ENCODE data around the gene TOP3A. TPM values are rescaled to one million over a fixed set of nuclear protein-coding genes. Genes with fewer than 3 reads are reported as not detected.

TOP3A gene
- total RNA-seq, 1 experiment from 2014 or later: 48.8 TPM

DNA sequence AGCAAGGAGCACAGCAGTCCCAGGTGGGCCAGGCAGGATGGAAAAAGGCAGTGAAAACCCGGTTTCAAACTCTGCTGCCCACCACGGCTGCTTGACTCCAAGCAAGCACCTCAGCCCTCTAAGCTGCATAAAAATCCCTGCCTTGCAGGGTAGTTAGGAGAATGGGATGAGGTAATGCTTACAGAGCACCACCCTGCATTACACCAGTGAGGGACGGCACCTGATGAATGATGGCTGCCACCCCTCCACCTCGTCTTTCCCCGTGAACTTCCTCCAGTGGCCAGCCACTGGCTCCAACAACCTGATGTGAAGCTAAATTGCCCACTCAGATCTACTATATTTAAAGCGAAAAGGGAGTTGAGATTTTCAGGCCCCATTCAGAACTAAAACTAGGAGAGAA is 33.0 kb downstream of the TOP3A start:
- H3K9me3 ChIP-seq (ENCODE audit: control insufficient read depth in 1 of 2, insufficient read depth in 1 of 2, low read depth in 1 of 2, low read length in 2 of 2): no peaks in the 10 kb centered on the region
- intact Hi-C loops (cut with micrococcal nuclease): no loop called here
- H3K36me3 ChIP-seq (ENCODE audit: control insufficient read depth in 1 of 2, insufficient read depth in 2 of 2, low read length in 2 of 2): peaks cover 54 to 67% of the 10 kb centered on the region in 2 experiments
- no peaks in the 10 kb centered on the region for H3K9me2 ChIP-seq (ENCODE audit: insufficient read depth)
- H3K27me3 ChIP-seq (ENCODE audit: insufficient read depth, low read length): no peaks in the 10 kb centered on the region
- BruUV-seq (replicated peaks): no TSS peak
- no peak overlapping the region for H2AFZ ChIP-seq (ENCODE audit: low read depth, low read length, poor library complexity, severe bottlenecking)
- H4K20me1 ChIP-seq (ENCODE audit: insufficient read depth): peaks cover 3% of the 10 kb centered on the region; the same call in 1 of the 2 replicates
- H3K4me1 ChIP-seq (ENCODE audit: control insufficient read depth in 1 of 2, insufficient read depth in 2 of 2, low read length in 2 of 2): peaks cover 0 to 6% of the 10 kb centered on the region in 2 experiments; a peak in 1 of 4 replicates
- H3K9ac ChIP-seq (ENCODE audit: low read length): no peak overlapping the region
- no peak overlapping the region for H3K4me2 ChIP-seq (ENCODE audit: low read length)
- no peak for TF ChIP-seq SRF (IDR thresholded peaks at IDR 0.05; ENCODE audit: low read depth)
- TF ChIP-seq TCF7L2 (IDR thresholded peaks at IDR 0.05; ENCODE audit: borderline replicate concordance, extremely low read depth, insufficient read depth, insufficient read length): no peak
- TF ChIP-seq POLR2AphosphoS5 (IDR thresholded peaks at IDR 0.05; ENCODE audit: low read depth, low read length): no peak
- TF ChIP-seq SP1 (IDR thresholded peaks at IDR 0.05; ENCODE audit: low read depth): no peak
- no peak for TF ChIP-seq ZFX (IDR thresholded peaks at IDR 0.05)
- no peak for TF ChIP-seq CTCF (IDR thresholded peaks at IDR 0.05 in 2 of 3, conservative IDR thresholded peaks at IDR 0.05 in 1 of 3; ENCODE audit: borderline replicate concordance in 1 of 3, insufficient read depth in 1 of 3, low read depth in 2 of 3, low read length in 2 of 3)
- TF ChIP-seq ATF3 (IDR thresholded peaks at IDR 0.05): no peak
- TF ChIP-seq FOSL1 (IDR thresholded peaks at IDR 0.05; ENCODE audit: low read depth): no peak
- no peak for TF ChIP-seq RAD21 (IDR thresholded peaks at IDR 0.05; ENCODE audit: low read depth)
- no peak for TF ChIP-seq YY1 (IDR thresholded peaks at IDR 0.05; ENCODE audit: extremely low read depth, insufficient replicate concordance, low read depth, low read length)
- TF ChIP-seq JUND (IDR thresholded peaks at IDR 0.05): no peak
- TF ChIP-seq MAX (IDR thresholded peaks at IDR 0.05): no peak
- TF ChIP-seq REST (IDR thresholded peaks at IDR 0.05; ENCODE audit: low read depth): no peak
- TF ChIP-seq EZH2phosphoT487 (IDR thresholded peaks at IDR 0.05; ENCODE audit: borderline replicate concordance): no peak
- TF ChIP-seq CEBPB (IDR thresholded peaks at IDR 0.05; ENCODE audit: low read depth): no peak
- TF ChIP-seq SIN3A (IDR thresholded peaks at IDR 0.05; ENCODE audit: low read depth): no peak
- no peak for TF ChIP-seq ELF1 (IDR thresholded peaks at IDR 0.05; ENCODE audit: borderline replicate concordance, low read depth)
- TF ChIP-seq, protein P1, sequence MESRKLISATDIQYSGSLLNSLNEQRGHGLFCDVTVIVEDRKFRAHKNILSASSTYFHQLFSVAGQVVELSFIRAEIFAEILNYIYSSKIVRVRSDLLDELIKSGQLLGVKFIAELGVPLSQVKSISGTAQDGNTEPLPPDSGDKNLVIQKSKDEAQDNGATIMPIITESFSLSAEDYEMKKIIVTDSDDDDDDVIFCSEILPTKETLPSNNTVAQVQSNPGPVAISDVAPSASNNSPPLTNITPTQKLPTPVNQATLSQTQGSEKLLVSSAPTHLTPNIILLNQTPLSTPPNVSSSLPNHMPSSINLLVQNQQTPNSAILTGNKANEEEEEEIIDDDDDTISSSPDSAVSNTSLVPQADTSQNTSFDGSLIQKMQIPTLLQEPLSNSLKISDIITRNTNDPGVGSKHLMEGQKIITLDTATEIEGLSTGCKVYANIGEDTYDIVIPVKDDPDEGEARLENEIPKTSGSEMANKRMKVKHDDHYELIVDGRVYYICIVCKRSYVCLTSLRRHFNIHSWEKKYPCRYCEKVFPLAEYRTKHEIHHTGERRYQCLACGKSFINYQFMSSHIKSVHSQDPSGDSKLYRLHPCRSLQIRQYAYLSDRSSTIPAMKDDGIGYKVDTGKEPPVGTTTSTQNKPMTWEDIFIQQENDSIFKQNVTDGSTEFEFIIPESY (IDR thresholded peaks at IDR 0.05; ENCODE audit: extremely low read depth, insufficient replicate concordance, low read length): no peak
- no peak for TF ChIP-seq POLR2A (IDR thresholded peaks at IDR 0.05; ENCODE audit: borderline replicate concordance, extremely low read depth, insufficient read depth, insufficient read length)
- no peak for TF ChIP-seq ZNF274 (IDR thresholded peaks at IDR 0.05; ENCODE audit: low read depth, low read length)
- CTCF ChIA-PET: no interaction called here
- ATAC-seq (no peak), DNase-seq (ENCODE audit: low read depth, low spot score) (no peak)
- H3K79me2 ChIP-seq (ENCODE audit: insufficient read depth, low read length): no peaks in the 10 kb centered on the region; the same call in 1 of the 2 replicates
- POLR2A ChIA-PET: no interaction called here
- RAD21 ChIA-PET (ENCODE audit: low non-redundant PET in 1 of 2, low total read pairs in 2 of 2, uncharacterized antibody in 2 of 2, unreplicated experiment in 2 of 2): no interaction called here
- H3K27ac ChIP-seq (ENCODE audit: low read depth, low read length): no peak overlapping the region
- no peak overlapping the region for H3K4me3 ChIP-seq (replicated peaks in 1 of 2; ENCODE audit: low read depth in 1 of 2, low read length in 2 of 2)
